ES-I3 (cell line): ENCODE measurements around the gene TEX28.

Experiments used
- H3K36me3 ChIP-seq: 2 replicates; pipeline ENCODE4 v1.6.1; 2013; ENCODE audit warnings: mild to moderate bottlenecking, low read length, control low read depth, moderate library complexity; ENCODE audit not compliant: insufficient read depth
- H3K4me1 ChIP-seq: 2 replicates; pipeline ENCODE4 v1.6.1; 2013; ENCODE audit warnings: mild to moderate bottlenecking, control low read depth, low read length; ENCODE audit not compliant: insufficient read depth
- H3K9ac ChIP-seq: 2 replicates; pipeline ENCODE4 v1.6.1; 2013; ENCODE audit warnings: low read depth, mild to moderate bottlenecking, low read length, moderate library complexity
- H3K9me3 ChIP-seq: 2 replicates; pipeline ENCODE4 v1.6.1; 2013; ENCODE audit warnings: mild to moderate bottlenecking, low read length, moderate library complexity; ENCODE audit not compliant: control insufficient read depth, insufficient read depth

The TEX28 gene

GRCh38 chrX:154321594-154321993 is 26.7 kb upstream of the TEX28 start:
- Histone ChIP-seq H3K36me3 (no peaks in the 10 kb centered on the region), H3K9me3 (no peaks in the 10 kb centered on the region), H3K9ac (no peak overlapping the region), H3K4me1 (no peaks in the 10 kb centered on the region)

GRCh38 chrX:154321152-154321551 is 26.2 kb upstream of the TEX28 start:
- Histone ChIP-seq H3K9me3 (no peaks in the 10 kb centered on the region), H3K4me1 (no peaks in the 10 kb centered on the region), H3K9ac (no peak overlapping the region), H3K36me3 (no peaks in the 10 kb centered on the region)

DNA sequence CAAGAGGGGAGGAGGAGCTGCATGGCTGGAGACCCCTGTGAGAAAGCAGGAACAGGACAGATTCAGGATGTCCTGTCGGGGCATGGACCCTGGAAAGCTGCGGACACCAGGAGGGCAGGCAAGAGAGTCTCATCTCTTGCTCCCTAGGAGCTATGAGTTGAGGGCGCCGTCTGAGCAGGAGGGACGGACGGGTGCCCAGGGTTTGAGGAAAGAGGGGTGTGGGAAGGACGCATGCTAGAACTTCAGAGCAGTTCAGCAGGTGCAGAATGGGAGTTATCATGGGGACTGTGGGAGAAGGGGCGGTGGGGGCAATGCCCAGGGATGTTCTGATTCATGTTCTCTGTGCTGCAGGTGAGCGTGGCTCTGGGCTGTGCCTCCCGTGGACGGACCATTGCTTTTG is 25.5 kb upstream of the TEX28 start:
- no peaks in the 10 kb centered on the region for H3K4me1 ChIP-seq
- H3K9me3 ChIP-seq, result no peaks in the 10 kb centered on the region
- no peak overlapping the region for H3K9ac ChIP-seq
- no peaks in the 10 kb centered on the region for H3K36me3 ChIP-seq

DNA sequence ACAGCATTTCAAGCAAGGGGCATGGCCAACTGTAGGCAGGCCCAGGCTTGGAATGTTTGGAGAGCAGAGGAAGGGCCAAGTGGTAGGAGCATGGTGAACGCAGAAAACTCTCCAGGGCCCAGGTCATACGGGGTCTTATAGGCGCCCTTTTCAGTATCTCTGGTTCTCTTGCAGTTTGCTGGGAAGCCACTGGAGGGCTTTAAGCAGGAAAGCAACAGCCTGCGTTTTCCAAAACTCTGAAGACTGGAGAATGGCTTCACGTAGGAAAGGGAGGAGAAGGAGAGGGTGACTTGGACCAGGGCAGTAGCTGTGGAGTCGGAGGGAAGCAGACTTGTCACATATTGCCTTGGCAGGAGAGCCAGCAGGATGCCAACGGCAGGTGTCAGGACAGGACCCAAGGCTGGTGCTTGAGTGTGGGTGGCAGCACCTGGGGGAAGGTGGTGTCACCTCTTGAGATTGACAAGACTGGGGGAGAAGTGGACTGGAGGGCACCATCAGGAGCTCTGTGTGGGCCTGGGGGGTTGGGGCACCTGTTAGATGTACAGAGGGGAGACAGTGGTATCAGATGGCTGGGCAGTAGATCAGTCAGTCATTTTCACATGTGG is 22.6 kb upstream of the TEX28 start:
- no peak overlapping the region for H3K9ac ChIP-seq

GRCh38 chrX:154315416-154315815 is 20.5 kb upstream of the TEX28 start:
- Histone ChIP-seq H3K4me1 (no peaks in the 10 kb centered on the region), H3K36me3 (no peaks in the 10 kb centered on the region), H3K9ac (no peak overlapping the region), H3K9me3 (no peaks in the 10 kb centered on the region)

More for the DNA sequence above, 22.6 kb upstream of the TEX28 start:
- Histone ChIP-seq H3K9me3 (no peaks in the 10 kb centered on the region), H3K36me3 (no peaks in the 10 kb centered on the region), H3K4me1 (no peaks in the 10 kb centered on the region)

DNA sequence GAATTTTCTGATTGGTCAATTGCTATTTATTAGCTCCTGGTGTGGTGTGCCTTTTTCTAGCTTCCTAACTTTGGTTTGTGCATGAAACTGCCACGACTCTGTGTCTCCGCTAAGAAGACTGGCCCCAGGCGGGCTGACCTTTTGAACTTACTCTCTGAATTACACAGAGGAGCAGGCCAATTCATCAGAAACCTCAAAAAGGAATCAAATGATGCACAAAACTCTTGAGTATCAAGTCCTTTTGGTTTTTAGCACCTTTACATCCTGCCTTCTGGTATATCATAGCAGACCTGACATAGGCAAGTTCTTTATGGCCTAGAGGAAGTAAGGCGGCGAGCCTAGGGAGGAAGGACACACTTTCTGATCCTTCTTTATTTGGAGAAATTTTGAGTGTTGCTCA is 18.2 kb upstream of the TEX28 start:
- H3K4me1 ChIP-seq, result no peaks in the 10 kb centered on the region
- no peaks in the 10 kb centered on the region for H3K9me3 ChIP-seq
- H3K9ac ChIP-seq, result no peak overlapping the region

DNA sequence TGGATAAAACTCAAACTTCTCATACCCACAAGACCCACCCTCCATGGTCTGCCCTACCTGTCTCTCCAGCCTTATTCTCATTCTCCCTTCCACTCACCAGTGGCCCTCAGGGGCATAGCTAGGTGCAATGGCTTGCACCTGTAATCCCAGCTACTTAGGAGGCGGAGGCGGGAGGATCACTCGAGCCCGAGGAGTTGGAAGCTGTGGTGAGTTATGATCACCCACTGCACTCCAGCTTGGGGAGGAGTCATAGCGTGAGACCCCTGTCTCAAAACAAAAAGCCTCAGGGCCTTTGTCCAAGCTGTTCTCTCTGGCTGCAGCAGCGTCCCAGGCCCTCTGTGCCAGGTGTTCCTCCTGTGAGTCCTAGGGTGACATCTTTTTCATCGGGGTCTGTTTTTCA is 17.2 kb upstream of the TEX28 start:
- Histone ChIP-seq H3K9ac (no peak overlapping the region), H3K36me3 (no peaks in the 10 kb centered on the region), H3K4me1 (no peaks in the 10 kb centered on the region), H3K9me3 (no peaks in the 10 kb centered on the region)

More for the DNA sequence above, 18.2 kb upstream of the TEX28 start:
- no peaks in the 10 kb centered on the region for H3K36me3 ChIP-seq

DNA sequence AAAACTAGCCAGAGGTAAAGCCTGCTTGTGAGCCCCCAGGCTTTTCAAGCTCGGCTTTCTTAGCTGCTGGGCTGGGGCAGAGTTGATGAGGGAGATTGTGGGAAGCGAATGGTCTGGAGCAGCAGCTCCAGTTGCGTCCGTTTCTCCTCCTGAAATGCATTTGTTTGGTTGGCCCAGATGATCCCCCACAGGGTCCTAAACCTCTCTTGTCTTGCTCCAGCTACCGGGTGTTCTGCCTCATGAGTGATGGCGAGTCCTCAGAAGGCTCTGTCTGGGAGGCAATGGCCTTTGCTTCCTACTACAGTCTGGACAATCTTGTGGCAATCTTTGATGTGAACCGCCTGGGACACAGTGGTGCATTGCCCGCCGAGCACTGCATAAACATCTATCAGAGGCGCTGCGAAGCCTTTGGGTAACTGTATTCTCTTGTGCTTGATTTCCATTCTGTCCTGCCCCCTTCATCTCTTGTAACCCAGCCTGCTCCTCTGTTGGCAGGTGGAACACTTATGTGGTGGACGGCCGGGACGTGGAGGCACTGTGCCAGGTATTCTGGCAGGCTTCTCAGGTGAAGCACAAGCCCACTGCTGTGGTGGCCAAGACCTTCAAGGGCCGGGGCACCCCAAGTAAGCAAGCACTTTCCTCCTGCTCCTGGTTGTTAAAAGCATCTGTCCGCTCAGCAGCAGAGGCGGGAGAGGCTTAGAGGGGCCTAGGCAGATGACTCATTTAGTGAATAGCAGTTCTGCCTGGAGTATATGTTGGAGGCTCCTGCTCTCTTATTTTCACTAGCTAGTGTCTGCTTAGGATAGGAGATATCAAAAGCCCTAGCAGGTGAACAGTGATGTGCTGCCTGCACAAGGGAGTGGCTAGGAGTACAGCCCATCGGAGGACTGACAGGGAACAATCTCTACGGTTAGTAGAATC is 16.0 kb upstream of the TEX28 start:
- no peak overlapping the region for H3K9ac ChIP-seq
- H3K4me1 ChIP-seq, result no peaks in the 10 kb centered on the region
- no peaks in the 10 kb centered on the region for H3K9me3 ChIP-seq
- no peaks in the 10 kb centered on the region for H3K36me3 ChIP-seq

GRCh38 chrX:154309041-154309775 is 14.3 kb upstream of the TEX28 start:
- H3K36me3 ChIP-seq, result no peaks in the 10 kb centered on the region
- H3K4me1 ChIP-seq, result no peaks in the 10 kb centered on the region
- H3K9ac ChIP-seq, result no peak overlapping the region
- no peaks in the 10 kb centered on the region for H3K9me3 ChIP-seq

DNA sequence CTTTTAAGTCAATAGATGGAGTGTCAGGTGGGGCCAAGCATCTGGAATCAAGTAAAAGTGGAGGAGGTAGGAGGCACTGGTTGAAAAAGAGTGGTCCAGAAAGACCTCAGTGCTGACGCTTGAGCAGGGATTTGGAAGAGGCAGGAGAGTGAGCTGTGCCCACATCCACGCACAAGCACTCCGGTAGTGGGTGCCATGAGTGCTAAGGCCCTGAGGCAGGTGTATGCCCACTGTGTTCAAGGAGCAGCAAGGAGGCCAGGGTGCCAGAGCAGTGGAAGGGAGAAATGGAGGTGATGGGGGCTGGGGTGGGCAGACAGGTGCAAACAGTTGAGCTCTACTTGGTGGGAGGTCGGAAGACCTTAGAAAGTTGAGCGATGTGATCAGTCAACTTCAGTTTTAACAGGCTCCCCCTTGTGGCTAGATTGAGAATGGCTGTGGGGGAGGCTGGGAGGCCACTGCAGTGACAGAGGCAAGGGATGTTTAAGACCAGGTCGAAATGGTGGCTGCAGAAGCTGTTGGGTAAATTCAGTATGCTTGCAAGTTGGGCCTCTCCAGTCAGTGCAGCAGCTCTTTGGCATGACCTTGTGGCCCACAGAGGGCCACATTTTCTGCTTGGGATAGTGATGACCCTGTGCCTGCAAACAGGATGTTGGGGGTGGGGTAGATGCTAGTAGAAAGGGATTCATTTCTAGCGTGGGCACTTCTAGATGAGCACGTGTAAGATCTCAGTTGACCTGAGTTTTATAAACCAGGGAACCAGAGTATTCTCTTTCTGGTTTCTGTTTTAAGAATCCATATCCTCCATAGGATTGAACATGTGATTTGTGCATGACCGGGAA is 13.4 kb upstream of the TEX28 start:
- H3K9me3 ChIP-seq, result no peaks in the 10 kb centered on the region
- H3K36me3 ChIP-seq, result no peaks in the 10 kb centered on the region
- no peak overlapping the region for H3K9ac ChIP-seq
- H3K4me1 ChIP-seq, result no peaks in the 10 kb centered on the region

GRCh38 chrX:154307202-154307601 is 12.3 kb upstream of the TEX28 start:
- H3K4me1 ChIP-seq, result no peaks in the 10 kb centered on the region
- no peaks in the 10 kb centered on the region for H3K9me3 ChIP-seq
- H3K36me3 ChIP-seq, result no peaks in the 10 kb centered on the region
- no peak overlapping the region for H3K9ac ChIP-seq

DNA sequence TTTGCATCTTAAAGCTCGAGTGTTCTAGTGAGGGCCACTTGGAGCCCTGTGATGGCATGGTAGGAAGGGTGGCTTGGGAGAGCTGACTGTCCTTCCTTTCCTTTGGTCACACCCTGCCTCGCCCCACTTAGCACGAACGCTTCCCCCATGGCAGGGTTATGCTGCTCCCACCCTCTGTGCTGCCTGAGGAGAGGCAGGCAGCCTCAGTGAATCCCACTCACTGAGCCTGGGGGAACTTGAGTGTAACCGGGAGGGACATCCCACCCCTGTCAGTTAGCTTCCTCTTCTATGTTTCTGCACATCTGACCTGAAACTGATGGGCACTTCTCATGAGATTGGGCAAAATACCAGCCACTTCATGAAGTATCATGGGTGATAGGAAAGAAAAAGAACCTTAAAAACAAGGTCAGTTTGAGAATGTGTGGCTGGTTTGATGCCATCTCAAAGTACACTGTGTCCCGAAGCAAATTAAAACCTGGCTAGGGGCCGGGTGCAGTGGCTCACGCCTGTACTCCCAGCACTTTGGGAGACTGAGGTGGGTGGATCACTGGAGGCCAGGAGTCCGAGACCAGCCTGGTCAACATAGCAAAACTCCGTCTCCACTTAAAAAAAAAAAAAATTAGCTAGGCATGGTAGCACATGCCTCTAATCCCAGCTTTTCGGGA is 10.7 kb upstream of the TEX28 start:
- H3K4me1 ChIP-seq, result no peaks in the 10 kb centered on the region
- no peaks in the 10 kb centered on the region for H3K36me3 ChIP-seq
- H3K9me3 ChIP-seq, result no peaks in the 10 kb centered on the region
- no peak overlapping the region for H3K9ac ChIP-seq

DNA sequence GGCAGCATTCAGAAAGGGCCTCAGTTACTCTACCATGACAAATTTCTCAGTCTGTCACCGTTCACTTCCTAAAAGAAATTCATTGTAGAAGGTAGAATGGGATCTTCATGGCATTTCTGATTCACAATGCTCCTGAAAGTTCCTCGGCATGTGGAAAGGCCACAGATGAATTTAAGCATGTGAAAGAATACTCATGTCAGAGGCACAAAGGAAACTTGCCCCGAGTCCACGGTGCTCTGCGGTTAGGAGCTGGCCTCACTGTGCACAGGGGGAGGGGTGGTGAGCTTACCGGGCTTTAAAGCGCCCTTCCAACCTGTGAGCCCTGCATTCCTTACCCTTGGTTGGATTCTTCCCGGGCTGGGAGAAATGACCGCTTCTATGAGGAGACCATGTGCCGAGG is 9.9 kb upstream of the TEX28 start:
- no peak overlapping the region for H3K9ac ChIP-seq
- H3K36me3 ChIP-seq, result no peaks in the 10 kb centered on the region
- no peaks in the 10 kb centered on the region for H3K4me1 ChIP-seq
- no peaks in the 10 kb centered on the region for H3K9me3 ChIP-seq
